ENCODE measurements around the gene TBC1D22A. TPM values are rescaled to one million over a fixed set of nuclear protein-coding genes. Genes with fewer than 3 reads are reported as not detected.
A peak's percentile ranks its signal among the peaks of the same experiment; 100 is the strongest.

Gene TBC1D22A
- total and polyA plus RNA-seq, 2 experiments from 2014 or later = 9.6 to 13.3 TPM

- no peak for ATAC-seq
Observed at GRCh38 chr22:46996595-46997310, 234.3 kb downstream of the TBC1D22A start.

More at GRCh38 chr22:46996595-46997310, 234.3 kb downstream of the TBC1D22A start:
- Mint-ChIP-seq H3K9me3 (no peaks in the 10 kb centered on the region), H3K4me1 (peaks cover 8% of the 10 kb centered on the region; the same call in 2 of the 3 replicates), H3K27ac (no peak overlapping the region), H3K4me3 (no peak overlapping the region), H3K36me3 (ENCODE audit: low read depth) (peaks cover 2% of the 10 kb centered on the region; the same call in 1 of the 3 replicates), H3K27me3 (ENCODE audit: insufficient read depth, low read depth, poor library complexity) (peaks cover 1% of the 10 kb centered on the region)
- no peak for TF ChIP-seq ZNF114 (CRISPR knock-in tag; IDR thresholded peaks at IDR 0.05)
- TF ChIP-seq CTCF (conservative IDR thresholded peaks at IDR 0.05; ENCODE audit: low read depth in 2 of 2) = peak; percentile 11 to 52; a peak in 2 of 4 replicates
- TF ChIP-seq STAT1 (IDR thresholded peaks at IDR 0.05; ENCODE audit: unreplicated experiment) = no peak
- TF ChIP-seq REST (IDR thresholded peaks at IDR 0.05; ENCODE audit: unreplicated experiment) = no peak
- Histone ChIP-seq H3K9me2 (ENCODE audit: insufficient read depth) (no peaks in the 10 kb centered on the region), H4K20me1 (replicated peaks; ENCODE audit: insufficient read depth) (no peaks in the 10 kb centered on the region), H3K27ac (ENCODE audit: low read depth) (no peak overlapping the region), H3K27me3 (ENCODE audit: insufficient read depth) (no peaks in the 10 kb centered on the region), H2AFZ (no peak overlapping the region), H3F3A (replicated peaks; ENCODE audit: low read depth) (no peaks in the 10 kb centered on the region), H3K4me1 (ENCODE audit: insufficient read depth) (no peaks in the 10 kb centered on the region), H3K36me3 (ENCODE audit: insufficient read depth) (no peaks in the 10 kb centered on the region), H3K4me2 (no peak overlapping the region), H3K79me2 (replicated peaks; ENCODE audit: insufficient read depth) (no peaks in the 10 kb centered on the region), H3K4me3 (no peak overlapping the region)
- no peak for DNase-seq (ENCODE audit: low spot score)
